HCEC 1CT (cell line): ENCODE data around the gene TUG1.

Source experiments
- DNase-seq: peaks from one replicate; pipeline ENCODE4 v3.0.0-alpha.2; 2017

TUG1 gene

DNA sequence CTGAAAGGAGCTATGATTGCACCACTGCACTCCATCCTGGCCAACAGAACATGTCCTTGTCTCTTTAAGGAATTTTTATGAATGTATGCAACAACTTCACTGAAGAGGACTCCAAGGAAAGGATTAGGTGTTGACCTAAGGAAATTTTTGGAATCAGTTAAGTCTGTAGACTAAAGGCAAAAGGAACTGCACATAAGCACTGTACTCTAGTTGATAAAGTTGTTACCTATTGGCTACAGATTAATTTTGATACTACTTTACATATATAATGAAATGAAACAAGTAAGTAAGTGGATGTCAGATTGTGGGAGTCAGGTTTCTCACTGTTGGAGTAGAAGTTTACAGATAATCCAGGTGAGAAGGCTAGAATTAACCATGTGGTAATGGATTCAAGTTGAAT is 36.5 kb downstream of the TUG1 start:
- DNase-seq = no peak

DNA sequence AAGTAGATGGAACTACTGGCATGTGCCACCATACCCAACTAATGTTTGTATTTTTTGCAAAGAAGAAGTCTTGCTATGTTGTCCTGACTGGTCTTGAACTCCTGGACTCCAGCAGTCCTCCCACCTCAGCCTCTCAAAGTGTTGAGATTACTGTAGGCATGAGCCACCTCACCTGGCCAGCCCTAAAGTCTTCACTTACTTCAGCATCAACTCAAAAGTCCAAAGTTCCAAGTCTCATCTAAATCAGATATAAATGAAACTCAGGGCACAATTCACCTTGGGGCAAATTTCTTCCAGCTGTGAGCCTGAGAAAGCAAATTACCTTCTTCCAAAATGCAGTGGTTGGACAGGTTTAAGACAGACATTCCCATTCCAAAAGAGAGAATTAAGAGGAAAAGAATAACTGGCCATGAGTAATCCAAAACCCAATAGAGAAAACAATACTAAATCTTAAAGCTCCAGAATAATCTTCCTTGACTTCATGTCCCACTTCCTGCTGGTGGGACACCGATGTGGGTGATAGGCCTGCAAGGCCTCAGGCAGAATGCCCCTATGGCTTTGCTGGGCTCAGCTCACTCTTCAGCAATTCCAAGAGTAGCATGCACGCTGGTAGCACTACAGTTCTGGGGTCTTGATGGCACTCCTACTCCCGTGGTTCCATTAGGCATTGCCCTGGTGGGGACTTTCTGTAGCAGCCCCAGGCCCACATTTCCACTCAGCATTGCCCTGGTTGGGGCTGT is 50.3 kb downstream of the TUG1 start:
- DNase-seq = no peak

DNA sequence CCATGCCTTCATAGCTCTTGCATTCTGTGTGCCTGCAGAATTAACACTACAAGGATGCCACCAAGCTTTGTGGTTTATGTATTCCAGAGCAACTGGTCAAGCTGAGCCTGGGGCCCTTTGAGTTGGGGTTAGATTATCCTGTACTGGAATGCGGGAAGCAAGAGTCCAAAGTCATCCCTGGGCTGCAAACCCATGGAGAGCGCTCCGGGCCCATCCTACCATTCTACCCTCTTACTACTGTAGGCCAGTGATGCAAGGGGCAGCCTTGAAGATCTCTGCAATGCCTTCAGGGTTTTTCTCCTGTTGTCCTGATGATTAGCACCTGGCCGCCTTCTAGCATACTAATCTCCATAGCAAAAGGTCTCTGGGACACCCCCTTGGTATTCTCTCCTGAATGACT is 51.3 kb downstream of the TUG1 start:
- no peak for DNase-seq

DNA sequence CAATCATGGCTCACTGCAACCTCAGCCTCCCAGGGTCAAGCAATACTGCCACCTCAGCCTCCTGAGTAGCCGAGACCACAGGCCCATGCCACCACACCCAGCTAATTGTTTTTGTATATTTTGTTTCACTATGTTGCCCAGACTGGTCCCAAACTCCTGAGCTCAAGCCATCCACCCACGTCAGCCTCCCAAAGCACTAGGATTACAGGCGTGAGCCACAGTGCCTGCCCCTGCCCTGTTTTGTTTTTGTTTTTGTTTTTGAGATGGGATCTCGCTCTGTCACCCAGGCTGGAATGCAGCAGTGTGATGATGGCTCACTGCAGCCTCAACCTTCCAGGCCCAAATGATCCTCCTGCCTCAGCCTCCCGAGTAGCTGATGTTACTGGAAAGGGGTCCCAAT is 53.5 kb downstream of the TUG1 start:
- DNase-seq = no peak
